Adrenal gland (tissue), 5 donors: ENCODE results near the gene SP140.

Experiments used
- CTCF ChIP-seq, 6 experiments: fragments of 450-650 bp in 4 of 6; fragments of 200-600 bp in 2 of 6; sonication (generic) in 1 of 6; IDR thresholded peaks; 1 replicate in 5 of 6; 2 replicates in 1 of 6; pipeline versions ENCODE4 v1.5.1 to v1.8.0; 2016 to 2021; ENCODE audit warnings: antibody characterized with exemption in 6 of 6, mild to moderate bottlenecking in 2 of 6, moderate library complexity in 1 of 6
- POLR2A ChIP-seq, 2 donors: fragments of 450-650 bp; IDR thresholded peaks; one replicate each; pipeline ENCODE4 v1.6.1; 2017; ENCODE audit warnings: antibody characterized with exemption in 2 of 2, mild to moderate bottlenecking in 2 of 2, moderate library complexity in 1 of 2
- donor health status: DM: no; HTN: no; CAD: no.

GRCh38 chr2:230318190-230319121 lies 92.9 kb downstream of the SP140 start:
- TF ChIP-seq CTCF (IDR thresholded peaks at IDR 0.05): no peak
- TF ChIP-seq POLR2A (IDR thresholded peaks at IDR 0.05): no peak
